ENCODE data around the gene MAPRE3.

The MAPRE3 gene

DNA sequence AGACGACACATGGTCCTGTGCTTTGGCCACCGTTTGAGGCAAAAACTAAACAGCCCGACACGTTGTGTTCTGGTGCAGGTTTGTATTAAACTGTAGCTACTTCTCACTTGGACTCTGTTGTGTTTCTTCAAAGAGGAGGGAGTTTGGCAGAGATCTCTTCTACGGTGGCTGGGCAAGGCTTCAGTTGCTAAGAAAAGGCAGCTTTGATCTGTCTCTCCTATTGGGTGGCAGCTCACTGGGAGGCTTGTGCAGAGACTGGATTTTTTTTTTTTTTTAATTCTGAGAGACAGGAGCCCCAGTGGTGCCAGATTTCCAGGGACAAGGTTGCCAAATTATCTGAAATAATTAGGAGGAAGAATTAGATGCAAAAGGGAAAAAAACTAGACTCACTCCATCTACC, 20.2 kb upstream of the MAPRE3 start:
- no peak for DNase-seq (ENCODE audit: low spot score)

DNA sequence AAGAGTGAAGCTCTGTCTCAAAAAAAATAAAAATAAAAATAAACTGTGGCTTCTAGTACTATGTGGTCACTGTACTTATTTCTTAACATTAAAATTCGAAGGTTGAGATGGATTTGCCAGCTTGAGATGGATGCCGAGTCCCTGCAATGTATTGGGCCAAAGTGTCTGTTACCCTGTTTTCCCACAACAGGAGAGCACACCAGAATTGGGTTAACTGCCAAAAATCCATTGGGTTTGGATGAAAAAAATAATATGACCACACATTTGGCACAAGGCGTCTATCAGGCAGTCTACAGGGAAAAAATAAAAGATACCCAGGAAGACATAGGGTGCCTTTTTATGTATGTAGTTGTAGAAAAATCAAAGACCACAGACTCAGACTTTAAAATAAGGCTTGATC, 19.2 kb upstream of the MAPRE3 start:
- no peak for DNase-seq (ENCODE audit: low spot score)

GRCh38 chr2:26952374-26952773, 18.1 kb upstream of the MAPRE3 start:
- DNase-seq (ENCODE audit: low spot score) = no peak

DNA sequence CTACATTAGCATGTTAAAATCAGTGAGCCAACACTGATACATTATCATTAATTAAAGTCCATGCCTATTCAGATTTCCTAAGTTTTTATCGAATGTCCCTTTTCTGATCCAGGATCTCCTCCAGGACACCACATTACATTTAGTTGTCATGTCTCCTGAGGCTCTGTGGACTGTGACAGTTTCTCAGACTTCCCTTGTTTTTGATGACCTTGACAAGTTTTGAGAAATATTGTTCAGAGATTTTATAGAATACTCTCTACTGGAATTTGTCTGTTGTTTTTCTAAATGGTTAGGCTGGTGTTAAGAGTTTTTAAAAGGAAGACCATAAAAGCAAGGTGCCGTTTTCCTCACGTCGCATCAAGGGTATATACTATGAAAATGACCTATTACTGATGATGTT, 16.3 kb upstream of the MAPRE3 start:
- DNase-seq (ENCODE audit: low spot score) = no peak

- DNase-seq (ENCODE audit: low spot score) = no peak
Measured at GRCh38 chr2:26957041-26957440, 13.4 kb upstream of the MAPRE3 start.

DNA sequence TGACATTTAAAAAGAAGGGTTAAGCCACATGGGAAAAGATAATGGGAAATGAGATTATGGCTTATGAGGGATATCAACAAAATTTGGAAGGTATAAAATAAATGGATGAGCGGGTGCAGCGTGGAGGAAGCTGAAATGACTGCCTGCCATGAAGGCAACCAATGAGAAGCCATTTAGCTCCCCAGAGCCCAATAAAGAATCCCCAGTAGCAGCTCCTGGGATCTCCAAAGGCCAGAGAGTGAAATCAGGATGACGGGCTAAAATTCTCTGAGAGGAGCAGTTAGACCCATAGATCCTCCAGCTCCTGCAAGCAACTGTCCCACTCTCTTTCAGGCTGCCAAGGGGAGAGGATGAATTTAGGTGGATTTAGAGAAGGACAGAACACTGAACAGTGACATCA, 12.9 kb upstream of the MAPRE3 start:
- no peak for DNase-seq (ENCODE audit: low spot score)

DNA sequence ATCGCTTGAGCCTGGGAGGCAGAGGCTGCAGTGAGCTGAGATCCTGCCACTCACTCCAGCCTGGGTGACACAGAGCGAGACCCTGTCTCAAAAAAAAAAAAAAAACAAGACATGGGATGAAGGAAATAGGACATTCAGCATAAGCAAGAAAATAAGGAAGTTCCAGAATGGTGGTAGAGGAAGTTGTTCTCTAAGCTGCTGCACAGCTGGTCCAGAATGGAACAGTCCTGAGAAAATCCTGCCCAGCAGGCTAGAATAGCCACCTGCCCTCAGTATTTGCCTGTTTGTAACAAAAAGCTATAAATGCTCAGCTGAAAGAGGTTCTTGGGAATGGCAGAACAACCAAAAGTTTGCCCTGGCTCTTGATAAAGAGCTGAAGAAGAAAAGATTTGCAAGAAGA, 11.1 kb upstream of the MAPRE3 start:
- DNase-seq (ENCODE audit: low spot score) = no peak

GRCh38 chr2:26964446-26965130, 5.8 kb upstream of the MAPRE3 start:
- no peak for DNase-seq (ENCODE audit: low spot score)

- no peak for DNase-seq (ENCODE audit: low spot score)
Measured at GRCh38 chr2:26968001-26968400, 2.4 kb upstream of the MAPRE3 start.

- DNase-seq (ENCODE audit: low spot score) = no peak
Measured at GRCh38 chr2:26969077-26969844, 1.2 kb upstream of the MAPRE3 start.

DNA sequence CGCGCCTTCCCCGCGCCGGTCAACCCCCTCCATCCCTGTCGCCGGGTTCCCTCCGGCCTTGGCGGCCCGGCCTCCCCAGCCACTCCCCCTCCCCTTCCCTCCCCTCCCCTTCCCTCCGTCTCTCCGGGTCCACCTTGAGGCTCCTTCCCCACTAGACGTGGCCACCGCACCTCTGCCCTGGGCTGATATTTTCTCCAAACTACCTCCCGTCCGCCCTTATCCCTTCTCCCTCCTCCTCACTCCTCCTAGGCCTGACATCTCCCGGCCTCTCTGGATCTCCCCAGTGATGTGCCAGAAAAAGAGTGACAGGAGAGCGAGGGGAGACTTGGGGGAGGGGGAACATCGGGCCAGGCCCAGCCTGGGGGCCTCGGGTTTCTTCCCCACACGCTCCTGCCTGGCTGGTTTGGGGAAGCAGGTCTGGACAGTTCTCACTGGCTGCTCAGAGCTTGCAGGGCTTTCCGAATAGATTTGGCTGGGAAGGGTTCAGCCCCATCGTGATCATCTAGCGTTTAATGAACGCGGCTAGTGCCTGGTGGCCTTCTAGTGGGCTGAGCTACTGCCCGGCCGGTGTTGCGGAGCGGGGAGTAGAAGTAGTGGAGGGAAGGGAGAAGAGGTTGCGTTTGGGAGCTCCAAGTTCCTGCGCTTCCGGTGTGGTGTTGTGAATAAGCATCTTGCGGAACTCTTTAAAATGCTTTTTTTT, 641 bp downstream of the MAPRE3 start:
- no peak for DNase-seq (ENCODE audit: low spot score)

GRCh38 chr2:26971911-26972786, 1.7 kb downstream of the MAPRE3 start:
- no peak for DNase-seq (ENCODE audit: low spot score)

DNA sequence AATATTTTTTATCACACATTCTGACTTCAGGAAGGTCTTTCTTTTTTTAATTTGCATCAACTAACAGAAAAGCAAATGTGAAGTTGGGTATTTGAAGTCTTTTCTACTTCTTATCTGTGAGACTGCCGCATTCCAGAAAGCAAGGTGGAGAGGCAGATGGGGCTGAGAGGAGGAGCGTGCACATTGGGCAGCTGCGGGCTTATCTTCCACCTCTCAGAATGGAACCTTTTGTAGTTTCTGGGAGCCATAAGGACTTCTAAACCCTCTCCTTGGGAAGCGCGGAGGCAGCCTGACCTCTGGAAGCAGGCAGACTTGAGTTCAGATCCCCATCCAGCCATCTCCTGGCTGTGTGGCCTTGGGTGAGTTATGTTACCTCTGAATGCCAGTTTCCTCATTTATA, 3.9 kb downstream of the MAPRE3 start:
- no peak for DNase-seq (ENCODE audit: low spot score)

DNA sequence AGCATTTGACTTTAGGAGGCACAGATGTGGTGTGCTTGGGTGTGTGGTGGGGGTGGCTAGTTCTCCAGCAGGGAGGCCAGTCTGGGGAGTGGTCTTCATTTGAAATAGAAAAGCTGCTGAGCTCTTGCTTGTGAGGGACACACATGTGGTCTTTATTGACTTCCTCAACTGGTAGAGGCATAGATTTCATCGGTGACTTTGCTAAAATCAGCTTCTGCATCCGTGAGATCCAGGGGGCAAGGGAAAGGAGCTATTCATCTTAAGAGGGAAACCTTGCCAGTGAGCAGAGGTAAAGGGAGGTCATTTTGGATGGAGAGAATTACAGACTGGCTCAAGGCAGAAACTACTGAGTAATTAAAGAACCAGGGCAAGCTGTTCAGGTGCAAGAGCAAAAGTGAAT, 4.7 kb downstream of the MAPRE3 start:
- DNase-seq (ENCODE audit: low spot score) = no peak

DNA sequence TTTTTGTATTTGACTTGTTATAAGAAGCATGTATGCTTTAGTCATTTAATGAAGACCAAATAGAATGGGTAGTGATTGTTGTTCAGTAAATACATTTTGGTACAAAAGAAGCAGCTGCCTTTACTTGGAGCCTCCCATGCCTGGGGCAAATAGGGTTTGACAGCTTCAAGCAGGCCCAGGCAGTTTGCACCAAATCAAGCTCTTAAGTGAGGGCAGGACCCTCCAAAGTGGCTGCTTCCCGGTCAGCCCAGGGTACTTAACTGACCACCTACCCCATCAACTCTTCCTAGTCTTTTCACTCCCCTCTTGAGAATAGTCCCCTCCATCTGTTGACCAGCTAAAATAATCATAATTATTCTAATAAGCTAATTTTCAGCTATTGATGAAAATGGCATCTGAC, 5.2 kb downstream of the MAPRE3 start:
- no peak for DNase-seq (ENCODE audit: low spot score)

DNA sequence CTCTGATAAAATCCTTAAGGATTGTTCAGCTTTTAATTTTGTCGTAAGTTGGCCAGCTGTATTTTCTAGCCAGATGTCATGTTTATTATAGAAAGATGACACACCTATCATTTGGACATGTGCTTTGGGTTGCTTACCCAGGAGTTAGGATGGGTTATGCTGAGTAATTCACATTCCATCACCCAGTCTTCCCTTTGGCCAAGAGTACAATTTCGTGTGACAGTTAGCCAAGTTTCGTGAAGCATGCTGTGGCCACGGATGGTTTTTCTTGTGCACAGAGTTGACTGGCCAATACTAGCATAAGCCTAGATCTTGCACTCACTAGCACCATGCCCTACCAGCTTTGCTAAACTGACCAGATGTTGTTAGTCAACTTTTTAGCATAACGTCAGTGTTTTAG, 5.8 kb downstream of the MAPRE3 start:
- DNase-seq (ENCODE audit: low spot score) = no peak

DNA sequence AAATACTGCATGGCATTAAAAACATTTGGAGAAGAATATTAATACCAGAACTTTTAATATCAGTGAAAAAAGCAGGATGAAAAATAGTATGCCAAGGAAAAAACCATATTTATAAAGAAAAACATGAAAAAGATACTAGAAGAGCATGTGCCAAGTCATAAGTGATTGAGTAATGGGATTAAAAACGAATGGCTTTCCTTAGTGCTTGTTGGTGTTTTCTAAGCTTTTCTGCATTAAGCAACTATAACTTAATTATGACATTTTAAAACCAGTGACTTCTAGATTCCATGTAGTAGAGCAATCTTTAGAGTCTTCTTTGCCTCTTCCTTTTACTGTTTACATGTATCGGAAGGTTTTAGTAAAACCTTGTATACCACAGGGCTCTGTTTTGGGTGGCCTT, 6.6 kb downstream of the MAPRE3 start:
- no peak for DNase-seq (ENCODE audit: low spot score)

GRCh38 chr2:26978061-26978596, 7.7 kb downstream of the MAPRE3 start:
- DNase-seq (ENCODE audit: low spot score) = no peak

DNA sequence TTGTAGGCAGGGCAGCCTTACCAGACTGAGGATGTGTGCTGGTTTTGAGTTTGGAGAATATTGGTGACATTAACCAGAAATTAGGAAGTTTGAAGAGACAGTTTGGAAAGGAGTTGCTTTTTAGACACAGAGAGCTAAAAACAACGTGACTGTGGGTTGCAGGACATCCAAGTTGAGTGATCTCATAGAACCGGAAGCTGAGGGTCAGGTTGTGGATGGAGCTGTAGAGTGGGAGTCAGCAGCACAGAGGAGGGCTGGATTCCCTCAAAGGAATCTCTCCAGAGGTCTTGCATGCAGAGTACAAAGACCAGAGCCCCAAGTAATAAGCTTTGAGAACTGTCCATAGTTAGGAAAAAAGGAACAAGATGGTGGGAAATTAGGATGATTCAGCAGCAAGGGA, 9.3 kb downstream of the MAPRE3 start:
- DNase-seq (ENCODE audit: low spot score) = no peak

DNA sequence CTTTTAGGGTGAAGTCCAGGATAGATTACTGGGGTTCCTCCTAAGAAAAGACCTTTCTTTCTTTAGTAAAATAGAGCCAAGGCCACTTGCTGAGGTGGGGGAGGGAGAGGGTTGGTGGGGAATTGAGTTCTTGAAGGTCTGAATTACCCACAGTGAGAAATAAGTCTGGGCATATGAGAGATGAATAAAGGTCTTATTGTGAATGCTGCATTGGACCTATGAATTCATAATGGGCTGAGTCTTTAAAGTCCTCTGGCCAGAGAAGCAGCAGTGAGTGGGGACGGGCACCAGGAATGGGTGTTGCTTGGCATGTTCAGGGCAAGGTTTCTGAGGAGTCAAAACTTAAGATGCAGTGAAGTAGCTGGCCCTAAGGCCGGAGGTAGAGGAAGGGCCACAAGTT, 10.5 kb downstream of the MAPRE3 start:
- no peak for DNase-seq (ENCODE audit: low spot score)

- no peak for DNase-seq (ENCODE audit: low spot score)
Measured at GRCh38 chr2:26982102-26982742, 11.8 kb downstream of the MAPRE3 start.

All from CD4-positive, alpha-beta T cell treated with Interleukin-6 at 100 ng/mL for 8 hours (primary cell).